Kidney (tissue), 14 donors: Measurements from ENCODE around the gene AKAP13. TPM values are rescaled to one million over a fixed set of nuclear protein-coding genes. Genes with fewer than 3 reads are reported as not detected.

Experiments
- DNase-seq, 5 donors: peaks; one replicate each; pipeline ENCODE4 v3.0.0-alpha.2; 2013 to 2020
- FAIRE-seq: peaks from 2 replicates; lab custom pipeline; 2012; peaks lifted over from hg19 to GRCh38; lab: Jason Lieb, UNC
- H3K27ac ChIP-seq, 2 donors: one replicate each; pipeline ENCODE4 v1.7.0; 2013; ENCODE audit warnings: low read depth in 2 of 2, low read length in 2 of 2, inconsistent platforms in 1 of 2
- H3K27me3 ChIP-seq: one replicate; pipeline ENCODE4 v1.7.1; 2013; ENCODE audit warnings: low read length, inconsistent platforms; ENCODE audit not compliant: control insufficient read depth, insufficient read depth
- H3K36me3 ChIP-seq, 3 donors: one replicate each; pipeline versions ENCODE4 v1.7.0 to v1.7.1; 2013; ENCODE audit warnings: low read length in 3 of 3, control low read depth in 1 of 3, inconsistent platforms in 1 of 3; ENCODE audit not compliant: insufficient read depth in 3 of 3, control insufficient read depth in 2 of 3
- H3K4me1 ChIP-seq, 3 donors: one replicate each; pipeline versions ENCODE4 v1.7.0 to v1.7.1; 2013; ENCODE audit warnings: low read length in 3 of 3, inconsistent platforms in 1 of 3, low read depth in 1 of 3; ENCODE audit not compliant: control insufficient read depth in 2 of 3, insufficient read depth in 2 of 3
- H3K4me3 ChIP-seq, 3 donors: one replicate each; pipeline versions ENCODE4 v1.7.0 to v1.8.1; 2013; ENCODE audit warnings: low read length in 3 of 3, control low read depth in 1 of 3, inconsistent platforms in 1 of 3
- H3K9ac ChIP-seq, 3 donors: one replicate each; pipeline versions ENCODE4 v1.7.0 to v1.7.1; 2013; ENCODE audit warnings: low read length in 3 of 3, control low read depth in 1 of 3, inconsistent platforms in 1 of 3
- H3K9me3 ChIP-seq, 3 donors: one replicate each; pipeline versions ENCODE4 v1.7.0 to v1.7.1; 2013; ENCODE audit warnings: low read length in 3 of 3, control low read depth in 1 of 3, inconsistent platforms in 1 of 3; ENCODE audit not compliant: control insufficient read depth in 2 of 3, insufficient read depth in 1 of 3
- intact Hi-C: fragments of 100-400 bp; cut with DNase I; formaldehyde crosslinking; loops from one replicate; pipeline ENCODE4 v1.11.1; 2022
- polyA plus RNA-seq: library from polyadenylated mRNA; stranded (reverse); fragments of 350-450 nt; fragmentation: Illumina TruSeq; extraction: RNeasy Lipid Tissue Mini Kit (QIAGEN cat#74804); gene quantifications from one replicate; pipeline ENCODE4 v1.2.3, GENCODE V29; 2014; ENCODE audit warnings: low read depth, low replicate concordance; ENCODE audit not compliant: insufficient read depth
- total RNA-seq: library from RNA; stranded (reverse); fragmentation: NEBNext Ultra II Directional; extraction: Animal tissue kit (Norgen Biotek cat#: 25700); gene quantifications from one replicate; pipeline ENCODE4 v1.2.1, GENCODE V29; 2021
- TF ChIP-seq, protein P1 (sequence below): IDR thresholded peaks from 3 replicates; pipeline ENCODE4 v1.5.1; 2012; ENCODE audit warnings: mild to moderate bottlenecking, moderate library complexity, borderline replicate concordance; ENCODE audit not compliant: insufficient read depth; ENCODE audit errors: extremely low read depth
- donor health status: control.
- donor health status: control.
- donor health status: control.
- donor health status: control.
- donor health status: control.
- donor health status: DM: yes; HTN: yes; CAD: no.
- donor health status: Normal renal cell carcinoma (clear cell type).

The AKAP13 gene
- total and polyA plus RNA-seq, 2 donors from 2014 or later: 18.8 to 174 TPM

DNA sequence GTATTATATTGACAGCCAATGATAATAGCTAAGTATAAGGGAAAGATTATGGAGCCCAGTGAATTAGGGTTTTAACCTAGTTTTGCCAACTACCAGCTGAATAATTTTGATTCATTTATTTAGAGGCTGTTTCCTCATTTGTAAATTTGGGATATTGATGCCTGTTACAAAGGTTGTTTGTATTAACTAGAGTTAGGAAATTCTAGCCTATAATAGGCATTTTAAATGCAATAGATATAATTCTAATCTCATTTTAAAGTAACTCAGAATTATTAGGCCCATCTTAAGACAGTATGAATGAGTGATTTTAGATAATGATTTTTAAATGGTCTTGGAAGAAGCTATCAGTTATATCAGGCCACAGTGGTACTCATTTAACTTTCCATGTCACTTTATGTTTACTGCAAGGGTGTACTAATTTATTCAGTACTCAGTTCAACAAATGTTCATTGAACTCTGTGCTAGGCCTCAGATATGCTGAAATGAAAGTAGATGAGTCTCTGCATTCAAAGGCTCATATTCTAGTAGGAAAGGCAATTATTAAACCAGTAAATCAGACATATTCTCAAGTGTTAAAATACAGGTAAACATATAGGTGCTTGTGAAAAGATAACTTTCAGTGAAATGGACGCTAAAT lies 213.5 kb downstream of the AKAP13 start:
- Histone ChIP-seq H3K4me3 (no peak overlapping the region), H3K27ac (no peak overlapping the region), H3K27me3 (no peaks in the 10 kb centered on the region), H3K9me3 (no peaks in the 10 kb centered on the region), H3K36me3 (no peaks in the 10 kb centered on the region), H3K9ac (no peak overlapping the region), H3K4me1 (peaks cover 2 to 29% (median 8%) of the 10 kb centered on the region in 3 donors)
- TF ChIP-seq, protein P1, sequence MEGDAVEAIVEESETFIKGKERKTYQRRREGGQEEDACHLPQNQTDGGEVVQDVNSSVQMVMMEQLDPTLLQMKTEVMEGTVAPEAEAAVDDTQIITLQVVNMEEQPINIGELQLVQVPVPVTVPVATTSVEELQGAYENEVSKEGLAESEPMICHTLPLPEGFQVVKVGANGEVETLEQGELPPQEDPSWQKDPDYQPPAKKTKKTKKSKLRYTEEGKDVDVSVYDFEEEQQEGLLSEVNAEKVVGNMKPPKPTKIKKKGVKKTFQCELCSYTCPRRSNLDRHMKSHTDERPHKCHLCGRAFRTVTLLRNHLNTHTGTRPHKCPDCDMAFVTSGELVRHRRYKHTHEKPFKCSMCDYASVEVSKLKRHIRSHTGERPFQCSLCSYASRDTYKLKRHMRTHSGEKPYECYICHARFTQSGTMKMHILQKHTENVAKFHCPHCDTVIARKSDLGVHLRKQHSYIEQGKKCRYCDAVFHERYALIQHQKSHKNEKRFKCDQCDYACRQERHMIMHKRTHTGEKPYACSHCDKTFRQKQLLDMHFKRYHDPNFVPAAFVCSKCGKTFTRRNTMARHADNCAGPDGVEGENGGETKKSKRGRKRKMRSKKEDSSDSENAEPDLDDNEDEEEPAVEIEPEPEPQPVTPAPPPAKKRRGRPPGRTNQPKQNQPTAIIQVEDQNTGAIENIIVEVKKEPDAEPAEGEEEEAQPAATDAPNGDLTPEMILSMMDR: no peak
- intact Hi-C loops: no loop called here
- no peak for DNase-seq
- no peak for FAIRE-seq

DNA sequence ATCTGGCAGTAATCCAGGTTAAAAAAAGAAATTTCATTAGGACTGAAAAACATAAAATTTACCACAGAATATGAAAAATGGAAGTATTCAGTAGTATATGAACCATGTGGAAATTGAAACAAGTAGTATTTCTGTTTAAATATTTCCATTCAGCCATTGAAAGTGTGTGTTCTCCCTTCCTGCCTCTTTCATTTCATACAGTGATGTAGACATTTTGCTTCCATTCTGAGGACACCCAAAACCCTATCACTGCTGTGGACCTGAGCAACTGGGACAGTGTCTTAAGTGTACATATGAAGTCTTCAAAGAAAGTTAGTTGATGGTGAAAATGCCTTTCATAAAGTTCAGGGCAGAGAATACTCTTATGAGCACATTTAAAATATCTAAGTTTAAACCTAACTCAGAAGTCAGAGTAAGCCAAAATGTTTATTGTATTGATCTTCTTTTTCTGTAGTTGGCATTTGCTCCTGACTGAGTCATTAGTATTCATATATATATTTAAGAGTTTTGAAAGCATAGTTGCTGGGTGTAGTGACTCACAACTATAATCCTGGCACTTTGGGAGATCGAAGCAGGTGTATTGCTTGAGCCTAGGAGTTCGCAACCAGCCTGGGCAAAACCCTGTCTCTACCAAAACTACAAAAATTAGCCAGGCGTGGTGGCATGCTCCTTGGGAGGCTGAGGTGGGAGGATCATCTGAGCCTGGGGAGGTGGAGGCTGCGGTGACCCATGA lies 215.6 kb downstream of the AKAP13 start:
- TF ChIP-seq, protein P1: no peak
- DNase-seq (no peak), FAIRE-seq (no peak)
- Histone ChIP-seq H3K9ac (no peak overlapping the region), H3K9me3 (no peaks in the 10 kb centered on the region), H3K27ac (no peak overlapping the region), H3K4me1 (peaks cover 0 to 19% (median 4%) of the 10 kb centered on the region in 3 donors), H3K36me3 (no peaks in the 10 kb centered on the region), H3K27me3 (no peaks in the 10 kb centered on the region), H3K4me3 (no peak overlapping the region)
- intact Hi-C loops: no loop called here

DNA sequence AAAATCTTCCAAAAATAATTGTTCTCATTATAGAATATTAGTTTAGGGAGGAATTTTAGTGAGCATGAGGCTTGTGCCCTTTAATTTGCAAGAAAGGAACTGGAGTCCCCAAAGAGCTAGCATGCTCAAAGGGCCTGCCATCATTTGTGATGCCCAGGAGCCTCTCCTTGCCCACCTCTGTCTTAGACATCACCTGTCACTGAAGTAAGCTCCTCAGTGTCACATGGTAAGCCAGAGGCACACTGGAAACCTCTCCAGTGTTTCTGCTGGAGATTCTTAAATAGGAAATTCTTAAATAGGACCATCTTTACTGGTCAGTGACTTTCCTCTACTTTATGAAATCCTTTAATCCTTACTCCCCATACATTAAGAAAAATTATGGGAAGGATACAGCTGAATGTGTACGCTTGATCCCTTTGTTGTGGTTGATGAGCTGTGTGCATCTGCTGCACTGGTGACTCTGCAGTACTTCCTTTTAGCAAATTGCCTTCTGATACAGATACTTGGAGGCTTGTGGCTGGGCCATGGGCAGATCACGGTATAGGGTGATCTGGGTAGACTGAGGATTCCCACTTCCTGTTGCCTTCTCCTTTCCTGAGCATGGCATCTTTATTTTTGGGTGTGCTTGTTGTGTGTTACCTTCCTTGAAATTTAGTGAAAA lies 216.9 kb downstream of the AKAP13 start:
- intact Hi-C loops: no loop called here
- Histone ChIP-seq H3K36me3 (no peaks in the 10 kb centered on the region), H3K9me3 (no peaks in the 10 kb centered on the region), H3K27ac (no peak overlapping the region), H3K4me1 (peaks cover 0 to 7% (median 4%) of the 10 kb centered on the region in 3 donors), H3K27me3 (no peaks in the 10 kb centered on the region), H3K9ac (no peak overlapping the region), H3K4me3 (no peak overlapping the region)
- TF ChIP-seq, protein P1: no peak
- FAIRE-seq: no peak
- no peak for DNase-seq
